RWPE2 (cell line): ENCODE results near the gene SP6.

ENCODE experiments used
- ATAC-seq: fragments of 200-7000 bp; cut with Tn5 transposase; 3 replicates; pipeline ENCODE4 v1.9.1; 2021; ENCODE audit warnings: low read depth
- DNase-seq: peaks from one replicate; pipeline ENCODE4 v3.0.0-alpha.2; 2020; ENCODE audit warnings: low spot score
- H3K27ac ChIP-seq: fragments of 450-650 bp; 2 replicates; pipeline ENCODE4 v1.5.1; 2017; ENCODE audit warnings: mild to moderate bottlenecking; ENCODE audit not compliant: poor library complexity, severe bottlenecking
- H3K27me3 ChIP-seq: fragments of 250-450 bp; sonication (Bioruptor Pico); 2 replicates; pipeline ENCODE4 v1.5.1; 2021; ENCODE audit warnings: mild to moderate bottlenecking, moderate library complexity; ENCODE audit not compliant: insufficient read depth, poor library complexity, severe bottlenecking
- H3K36me3 ChIP-seq: fragments of 250-450 bp; sonication (Bioruptor Pico); 2 replicates; pipeline ENCODE4 v1.5.1; 2020; ENCODE audit warnings: low read depth, mild to moderate bottlenecking, moderate library complexity
- H3K4me1 ChIP-seq: fragments of 250-450 bp; sonication (Bioruptor Pico); 2 replicates; pipeline ENCODE4 v1.5.1; 2021; ENCODE audit warnings: mild to moderate bottlenecking, moderate library complexity; ENCODE audit not compliant: insufficient read depth, poor library complexity, severe bottlenecking
- H3K4me3 ChIP-seq: fragments of 250-450 bp; sonication (Bioruptor Pico); 2 replicates; pipeline ENCODE4 v1.5.1; 2021; ENCODE audit warnings: mild to moderate bottlenecking, moderate library complexity; ENCODE audit not compliant: severe bottlenecking
- H3K9me3 ChIP-seq: fragments of 250-450 bp; sonication (Bioruptor Pico); 2 replicates; pipeline ENCODE4 v1.5.1; 2021; ENCODE audit warnings: mild to moderate bottlenecking, moderate library complexity; ENCODE audit not compliant: severe bottlenecking
- TF ChIP-seq, protein P1 (sequence below): fragments of 450-650 bp; IDR thresholded peaks from one replicate; pipeline ENCODE4 v1.5.1; 2017; ENCODE audit warnings: mild to moderate bottlenecking, moderate library complexity; ENCODE audit not compliant: poor library complexity, severe bottlenecking

Gene SP6

DNA sequence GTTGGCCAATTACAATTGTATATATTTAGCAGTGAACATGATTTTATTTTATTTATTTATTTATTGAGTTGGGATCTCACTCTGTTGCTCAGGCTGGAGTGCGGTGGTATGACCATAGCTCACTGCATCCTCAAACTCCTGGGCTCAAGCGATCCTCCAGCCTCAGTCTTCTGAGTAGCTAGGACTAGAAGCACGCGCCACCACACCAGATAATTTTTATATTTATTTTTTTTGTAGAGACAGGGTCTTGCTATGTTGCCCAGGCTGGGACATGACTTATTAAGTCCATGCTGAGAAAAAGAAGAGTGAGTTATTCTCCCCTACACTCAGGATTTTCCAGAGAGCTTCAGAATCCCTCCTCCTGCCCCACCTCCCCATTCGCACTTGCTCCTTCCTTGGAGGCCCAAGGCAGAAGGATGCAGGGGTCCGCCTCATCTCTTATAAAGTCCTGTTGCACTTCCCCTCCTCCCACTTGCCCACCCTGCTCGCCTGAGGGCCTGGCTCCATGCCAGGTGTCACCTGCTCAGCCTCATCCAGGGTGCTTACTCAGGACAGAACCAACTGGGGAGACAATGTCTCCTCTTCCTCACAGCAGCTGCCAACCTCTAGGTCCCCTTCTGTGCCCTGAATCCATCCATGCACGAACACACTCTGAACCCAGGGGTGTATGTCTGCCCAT is 29.0 kb upstream of the SP6 start:
- H3K4me1 ChIP-seq = peaks cover under 1% of the 10 kb centered on the region
- no peak overlapping the region for H3K4me3 ChIP-seq
- TF ChIP-seq, protein P1, sequence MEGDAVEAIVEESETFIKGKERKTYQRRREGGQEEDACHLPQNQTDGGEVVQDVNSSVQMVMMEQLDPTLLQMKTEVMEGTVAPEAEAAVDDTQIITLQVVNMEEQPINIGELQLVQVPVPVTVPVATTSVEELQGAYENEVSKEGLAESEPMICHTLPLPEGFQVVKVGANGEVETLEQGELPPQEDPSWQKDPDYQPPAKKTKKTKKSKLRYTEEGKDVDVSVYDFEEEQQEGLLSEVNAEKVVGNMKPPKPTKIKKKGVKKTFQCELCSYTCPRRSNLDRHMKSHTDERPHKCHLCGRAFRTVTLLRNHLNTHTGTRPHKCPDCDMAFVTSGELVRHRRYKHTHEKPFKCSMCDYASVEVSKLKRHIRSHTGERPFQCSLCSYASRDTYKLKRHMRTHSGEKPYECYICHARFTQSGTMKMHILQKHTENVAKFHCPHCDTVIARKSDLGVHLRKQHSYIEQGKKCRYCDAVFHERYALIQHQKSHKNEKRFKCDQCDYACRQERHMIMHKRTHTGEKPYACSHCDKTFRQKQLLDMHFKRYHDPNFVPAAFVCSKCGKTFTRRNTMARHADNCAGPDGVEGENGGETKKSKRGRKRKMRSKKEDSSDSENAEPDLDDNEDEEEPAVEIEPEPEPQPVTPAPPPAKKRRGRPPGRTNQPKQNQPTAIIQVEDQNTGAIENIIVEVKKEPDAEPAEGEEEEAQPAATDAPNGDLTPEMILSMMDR = no peak

DNA sequence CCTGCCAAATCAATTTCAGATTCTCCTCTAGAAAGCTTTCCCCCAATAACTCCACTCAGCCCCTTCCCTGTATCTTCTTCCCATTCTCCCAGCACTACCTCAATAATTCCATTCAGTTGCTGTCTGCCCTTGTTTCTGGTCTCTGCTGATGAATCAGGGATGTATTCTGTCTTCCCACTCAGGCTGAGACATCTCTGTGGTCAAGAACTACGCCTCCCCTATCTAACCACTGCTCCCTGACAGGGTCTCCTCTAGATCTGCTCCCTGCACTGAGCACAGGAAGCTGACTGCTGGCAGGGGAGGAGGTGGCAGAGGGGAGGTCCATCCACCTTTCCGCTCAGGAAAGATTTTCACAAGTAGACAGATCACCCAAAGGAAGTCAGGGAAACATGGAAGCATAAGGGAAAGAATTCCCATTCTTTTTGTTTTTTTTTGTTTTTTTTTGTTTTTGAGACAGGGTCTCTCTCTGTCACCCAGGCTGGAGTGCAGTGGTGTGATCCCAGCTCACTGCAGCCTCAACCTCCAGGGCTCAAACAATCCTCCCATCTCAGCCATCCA is 28.1 kb upstream of the SP6 start:
- no peak for ATAC-seq
- Histone ChIP-seq H3K27ac (no peak overlapping the region), H3K4me1 (no peaks in the 10 kb centered on the region), H3K36me3 (no peaks in the 10 kb centered on the region), H3K27me3 (no peaks in the 10 kb centered on the region), H3K4me3 (no peak overlapping the region), H3K9me3 (no peaks in the 10 kb centered on the region)
- DNase-seq = no peak
- TF ChIP-seq, protein P1 = no peak

More for the DNA sequence above, 29.0 kb upstream of the SP6 start:
- Histone ChIP-seq H3K36me3 (no peaks in the 10 kb centered on the region), H3K9me3 (no peaks in the 10 kb centered on the region), H3K27ac (no peak overlapping the region), H3K27me3 (no peaks in the 10 kb centered on the region)
- DNase-seq (no peak), ATAC-seq (no peak)

DNA sequence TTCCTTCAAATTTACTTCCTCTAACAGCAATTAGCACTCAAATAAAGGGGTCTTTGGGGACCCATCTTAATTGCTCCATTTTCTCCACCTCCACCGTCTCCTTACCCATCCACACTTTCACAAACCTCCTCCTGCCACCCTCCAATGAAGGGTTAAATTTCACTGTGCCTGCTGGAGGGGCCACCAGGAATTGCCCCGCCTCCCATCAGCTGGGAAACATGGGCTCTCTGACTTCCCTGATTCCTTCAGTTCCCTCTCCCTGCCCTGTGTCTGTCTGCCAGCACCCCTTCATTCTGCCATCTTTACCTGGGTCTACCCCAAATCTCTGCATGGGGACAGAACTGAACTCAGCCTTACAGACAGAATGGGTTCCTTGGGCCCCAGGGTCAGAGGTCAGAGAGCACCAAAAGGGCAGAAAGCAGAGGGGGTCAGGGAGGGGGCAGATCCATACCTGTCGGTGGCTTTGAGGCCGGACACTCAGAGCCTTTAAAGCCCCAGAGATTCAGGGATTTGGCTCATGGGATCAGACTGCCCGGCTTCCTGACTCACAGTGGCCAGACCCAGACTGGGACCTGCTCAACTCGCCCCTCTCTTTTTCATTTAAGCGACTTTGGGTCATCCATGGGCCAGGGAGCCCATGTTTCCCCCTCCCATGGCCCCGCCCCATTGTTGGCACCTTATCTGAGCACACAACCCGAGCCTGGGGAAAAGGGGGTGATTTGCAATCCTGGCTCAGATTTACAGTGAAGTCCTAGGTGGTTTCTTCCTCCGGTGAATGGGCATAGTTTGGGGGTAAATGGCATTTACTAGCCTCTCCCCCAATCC is 27.5 kb upstream of the SP6 start:
- no peaks in the 10 kb centered on the region for H3K27me3 ChIP-seq
- no peaks in the 10 kb centered on the region for H3K9me3 ChIP-seq
- TF ChIP-seq, protein P1 = no peak
- no peak overlapping the region for H3K27ac ChIP-seq
- H3K36me3 ChIP-seq = no peaks in the 10 kb centered on the region
- no peak for DNase-seq
- no peak overlapping the region for H3K4me3 ChIP-seq
- no peak for ATAC-seq
- H3K4me1 ChIP-seq = no peaks in the 10 kb centered on the region

DNA sequence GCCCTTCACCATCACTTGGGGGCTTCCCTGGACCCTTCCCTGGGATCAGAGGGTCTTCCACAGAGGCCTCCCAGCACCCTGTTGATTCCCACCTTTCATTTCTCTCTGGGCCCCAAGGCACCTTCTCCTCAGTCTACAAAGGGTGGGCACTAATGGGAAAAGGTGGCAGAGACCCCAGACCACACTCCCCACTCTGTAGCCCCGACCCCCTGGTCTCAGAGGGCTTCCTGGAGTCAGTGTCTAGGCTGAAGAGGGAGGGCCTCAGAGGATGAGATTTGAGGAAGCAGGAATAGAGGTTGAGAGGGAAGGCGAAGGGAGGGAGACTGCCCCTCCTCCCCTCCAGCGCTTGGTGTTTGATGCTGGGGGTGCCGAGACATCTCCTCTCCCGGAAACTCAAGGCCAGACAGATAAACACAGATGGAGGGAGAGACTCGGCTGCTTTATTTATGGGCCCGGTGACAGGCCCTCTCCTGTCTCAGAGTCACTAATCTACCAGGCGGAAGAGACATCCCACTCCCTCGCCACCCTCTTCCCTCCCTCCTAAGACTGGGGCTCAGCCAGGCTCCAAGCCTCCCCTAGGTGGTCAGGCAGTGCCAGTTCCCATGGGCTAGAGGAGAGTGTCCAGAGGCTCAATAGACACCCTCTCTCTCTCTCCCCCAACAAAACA is 26.5 kb upstream of the SP6 start:
- TF ChIP-seq, protein P1 = no peak
- no peaks in the 10 kb centered on the region for H3K4me1 ChIP-seq
- no peak overlapping the region for H3K4me3 ChIP-seq
- H3K36me3 ChIP-seq = no peaks in the 10 kb centered on the region
- H3K9me3 ChIP-seq = no peaks in the 10 kb centered on the region
- no peak overlapping the region for H3K27ac ChIP-seq
- H3K27me3 ChIP-seq = no peaks in the 10 kb centered on the region
- no peak for DNase-seq
- ATAC-seq = no peak
